Transverse colon (tissue), 4 donors: ENCODE results near the gene API5. TPM values are rescaled to one million over a fixed set of nuclear protein-coding genes. Genes with fewer than 3 reads are reported as not detected.

Source experiments
- DNase-seq: peaks from one replicate; pipeline ENCODE4 v3.0.0-alpha.2; 2019
- H3K27ac ChIP-seq, 4 donors: fragments of 200-600 bp; sonication (generic); 2 replicates each; pipeline ENCODE4 v1.5.1; 2016 to 2018; ENCODE audit warnings: inconsistent platforms in 4 of 4
- H3K27me3 ChIP-seq: fragments of 200-600 bp; sonication (generic); 2 replicates; pipeline ENCODE4 v1.5.1; 2017; ENCODE audit warnings: inconsistent platforms
- H3K36me3 ChIP-seq, 4 donors: fragments of 200-600 bp; sonication (generic); 2 replicates each; pipeline ENCODE4 v1.5.1; 2017 to 2019; ENCODE audit warnings: inconsistent platforms in 4 of 4
- H3K4me1 ChIP-seq, 4 donors: fragments of 200-600 bp; sonication (generic); 2 replicates each; pipeline ENCODE4 v1.5.1; 2017 to 2020; ENCODE audit warnings: inconsistent platforms in 4 of 4
- H3K4me3 ChIP-seq, 4 donors: fragments of 200-600 bp; sonication (generic); 1 replicate in 1 of 4; 2 replicates in 3 of 4; pipeline versions ENCODE4 v1.5.1 to v1.6.1; 2017 to 2019; ENCODE audit warnings: inconsistent platforms in 4 of 4
- H3K9me3 ChIP-seq, 2 donors: fragments of 200-600 bp; sonication (generic); 2 replicates each; pipeline ENCODE4 v1.5.1; 2017 to 2019; ENCODE audit warnings: inconsistent platforms in 2 of 2
- CTCF ChIP-seq, 5 experiments: fragments of 200-600 bp in 3 of 5; fragments of 450-650 bp in 2 of 5; sonication (generic) in 3 of 5; IDR thresholded peaks; 1 replicate in 2 of 5; 2 replicates in 3 of 5; pipeline ENCODE4 v1.5.1; 2016 to 2017; ENCODE audit warnings: antibody characterized with exemption in 5 of 5, inconsistent platforms in 3 of 5, mild to moderate bottlenecking in 2 of 5, moderate library complexity in 1 of 5
- EP300 ChIP-seq: sonication (generic); formaldehyde crosslinking; IDR thresholded peaks from one replicate; pipeline ENCODE4 v1.6.1; 2017; ENCODE audit warnings: antibody characterized with exemption, low read depth
- POLR2A ChIP-seq: fragments of 450-650 bp; IDR thresholded peaks from one replicate; pipeline ENCODE4 v1.6.1; 2016; ENCODE audit warnings: antibody characterized with exemption, mild to moderate bottlenecking, moderate library complexity
- POLR2AphosphoS5 ChIP-seq, 3 donors: sonication (generic); formaldehyde crosslinking; IDR thresholded peaks; one replicate each; pipeline ENCODE4 v1.6.1; 2016; ENCODE audit warnings: antibody characterized with exemption in 3 of 3
- WGBS, 2 donors: methylation state at CpG; one replicate each; pipeline ENCODE4 v1.1.5; 2018; ENCODE audit warnings: low coverage in 1 of 2; 5-methylcytosine and 5-hydroxymethylcytosine counted together
- in situ Hi-C, 4 donors: fragments of 200-750 bp; cut with MboI; loops; one replicate each; pipeline versions ENCODE4 v1.15.0 to v1.15.1; 2017; ENCODE audit warnings: low sequenced_read_pairs in 3 of 4, low pct_ligation_motif_present in 1 of 4, low pct_unique_long_range_greater_than_20kb in 1 of 4
- intact Hi-C: fragments of 100-400 bp; cut with DNase I; formaldehyde crosslinking; loops from one replicate; pipeline ENCODE4 v1.15.1; 2023; ENCODE audit warnings: low total_unique reads
- total RNA-seq, 4 donors: library from RNA; depleted of rRNA; stranded (reverse); fragments of >200 nt; gene quantifications; one replicate each; pipeline ENCODE4 v1.1.0, GENCODE V29; 2016

Gene API5
- total RNA-seq, 4 donors from 2014 or later, result 18.7 to 74.6 (median 46.6) TPM

- in situ Hi-C loops, result no loop called here
- H3K4me1 ChIP-seq, result peaks cover 11 to 26% (median 23%) of the 10 kb centered on the region in 4 donors
- DNase-seq, result no peak
Observed at GRCh38 chr11:43360361-43361032, 48.7 kb downstream of the API5 start.

GRCh38 chr11:43366677-43367076 lies 54.9 kb downstream of the API5 start:
- in situ Hi-C loops (no loop called here), intact Hi-C loops (no loop called here)
- Histone ChIP-seq H3K27me3 (no peaks in the 10 kb centered on the region), H3K4me1 (peaks cover 0 to 17% (median 2%) of the 10 kb centered on the region in 4 donors), H3K4me3 (no peak overlapping the region), H3K36me3 (no peaks in the 10 kb centered on the region), H3K27ac (no peak overlapping the region), H3K9me3 (no peaks in the 10 kb centered on the region)
- no peak for TF ChIP-seq EP300
- TF ChIP-seq CTCF (IDR thresholded peaks at IDR 0.05), result no peak
- no peak for TF ChIP-seq POLR2A
- TF ChIP-seq POLR2AphosphoS5 (IDR thresholded peaks at IDR 0.05), result no peak
- DNase-seq, result no peak
- WGBS, 2 donors, result 67 to 77% methylated on average over 5 of the region's 5 CpGs

More at GRCh38 chr11:43360361-43361032, 48.7 kb downstream of the API5 start:
- no peaks in the 10 kb centered on the region for H3K9me3 ChIP-seq
- 32% methylated on average over 1 of the region's 1 CpG; no CpG with 5 or more reads in 1 of the 2 donors for WGBS, 2 donors
- H3K27ac ChIP-seq, result peak overlapping the region in 2 of 4 donors; percentile 92 to 96
- H3K36me3 ChIP-seq, result no peaks in the 10 kb centered on the region
- H3K4me3 ChIP-seq, result peak overlapping the region in 1 of 4 donors; percentile 97
- intact Hi-C loops, result no loop called here
- H3K27me3 ChIP-seq, result no peaks in the 10 kb centered on the region
- TF ChIP-seq POLR2AphosphoS5 (IDR thresholded peaks at IDR 0.05), result no peak
- TF ChIP-seq CTCF (IDR thresholded peaks at IDR 0.05), result no peak
- no peak for TF ChIP-seq EP300
- TF ChIP-seq POLR2A, result no peak

- in situ Hi-C loops (no loop called here), intact Hi-C loops (no loop called here)
- Histone ChIP-seq H3K4me1 (peaks cover 0 to 17% (median 2%) of the 10 kb centered on the region in 4 donors), H3K4me3 (no peak overlapping the region), H3K27me3 (no peaks in the 10 kb centered on the region), H3K9me3 (no peaks in the 10 kb centered on the region), H3K27ac (no peak overlapping the region), H3K36me3 (no peaks in the 10 kb centered on the region)
- WGBS, 2 donors, result 46 to 57% methylated on average over 7 of the region's 7 CpGs
- no peak for TF ChIP-seq POLR2A
- no peak for TF ChIP-seq CTCF (IDR thresholded peaks at IDR 0.05)
- TF ChIP-seq EP300, result no peak
- no peak for TF ChIP-seq POLR2AphosphoS5 (IDR thresholded peaks at IDR 0.05)
- DNase-seq, result no peak
Observed at GRCh38 chr11:43367382-43368178, 55.8 kb downstream of the API5 start.

- no peaks in the 10 kb centered on the region for H3K9me3 ChIP-seq
- TF ChIP-seq POLR2AphosphoS5 (IDR thresholded peaks at IDR 0.05), result no peak
- no peak for TF ChIP-seq EP300
- no peak for TF ChIP-seq POLR2A
- no peak for TF ChIP-seq CTCF (IDR thresholded peaks at IDR 0.05)
- in situ Hi-C loops, result no loop called here
- peaks cover 0 to 7% (median 0%) of the 10 kb centered on the region in 4 donors for H3K36me3 ChIP-seq
- peaks cover 0 to 30% (median 4%) of the 10 kb centered on the region in 4 donors for H3K4me1 ChIP-seq
- no peak for DNase-seq
- no peaks in the 10 kb centered on the region for H3K27me3 ChIP-seq
- intact Hi-C loops, result no loop called here
- no peak overlapping the region for H3K4me3 ChIP-seq
- no peak overlapping the region for H3K27ac ChIP-seq
- WGBS, 2 donors, result 96 to 97% methylated on average over 2 of the region's 2 CpGs
Observed at GRCh38 chr11:43376065-43376464, 64.3 kb downstream of the API5 start.
